Measurements from ENCODE around the gene ABHD17A. TPM values are rescaled to one million over a fixed set of nuclear protein-coding genes. Genes with fewer than 3 reads are reported as not detected.
A peak's percentile ranks its signal among the peaks of the same experiment; 100 is the strongest.

The ABHD17A gene
- total RNA-seq, 1 donor from 2014 or later: 20.2 TPM

- Mint-ChIP-seq H3K9me3 (no peaks in the 10 kb centered on the region), H3K4me3 (no peak overlapping the region), H3K36me3 (peaks cover 4% of the 10 kb centered on the region), H3K27ac (no peak overlapping the region), H3K4me1 (peaks cover 27% of the 10 kb centered on the region), H3K27me3 (ENCODE audit: insufficient read depth, low read depth) (peaks cover 6% of the 10 kb centered on the region)
- no peak overlapping the region for H3K4me2 ChIP-seq
- no peak overlapping the region for H3K27ac ChIP-seq
- H3K4me1 ChIP-seq: peaks cover 13% of the 10 kb centered on the region
- TF ChIP-seq EZH2 (IDR thresholded peaks at IDR 0.05): no peak
- TF ChIP-seq CTCF (IDR thresholded peaks at IDR 0.05): no peak
- no peak for TF ChIP-seq EZH2phosphoT487 (IDR thresholded peaks at IDR 0.05)
- peaks cover 62% of the 10 kb centered on the region for H4K20me1 ChIP-seq (ENCODE audit: low read depth)
- no peaks in the 10 kb centered on the region for H3K9me3 ChIP-seq (ENCODE audit: low read depth)
- no peak overlapping the region for H3K9ac ChIP-seq
- H3K27me3 ChIP-seq: no peaks in the 10 kb centered on the region
- peaks cover 23% of the 10 kb centered on the region for H3F3A ChIP-seq (ENCODE audit: low read depth)
- H2AFZ ChIP-seq (replicated peaks): no peak overlapping the region
- peaks cover 72% of the 10 kb centered on the region for H3K79me2 ChIP-seq (ENCODE audit: low read depth)
- no peak overlapping the region for H3K4me3 ChIP-seq
- no peaks in the 10 kb centered on the region for H3K36me3 ChIP-seq
- no peak for DNase-seq (ENCODE audit: low spot score)
These were observed 22.5 kb upstream of the ABHD17A start for GRCh38 chr19:1907563-1908363.

- peaks cover 6% of the 10 kb centered on the region for H3K27me3 Mint-ChIP-seq (ENCODE audit: insufficient read depth, low read depth)
These were observed 21.8 kb upstream of the ABHD17A start for GRCh38 chr19:1906985-1907562.

GRCh38 chr19:1905863-1906375, 20.6 kb upstream of the ABHD17A start:
- no peak for DNase-seq (ENCODE audit: low spot score)
- Histone ChIP-seq H4K20me1 (ENCODE audit: low read depth) (peaks cover 49% of the 10 kb centered on the region), H3K4me1 (peaks cover 13% of the 10 kb centered on the region), H3K36me3 (no peaks in the 10 kb centered on the region), H3K4me3 (peak overlapping the region; percentile 65), H3K9me3 (ENCODE audit: low read depth) (no peaks in the 10 kb centered on the region), H3K4me2 (peak overlapping the region; percentile 76), H3F3A (ENCODE audit: low read depth) (peaks cover 23% of the 10 kb centered on the region), H3K27ac (no peak overlapping the region), H3K27me3 (no peaks in the 10 kb centered on the region), H3K79me2 (ENCODE audit: low read depth) (peaks cover 54% of the 10 kb centered on the region), H3K9ac (peak overlapping the region; percentile 25), H2AFZ (replicated peaks) (no peak overlapping the region)
- no peaks in the 10 kb centered on the region for H3K9me3 Mint-ChIP-seq
- peak overlapping the region; percentile 82 for H3K27ac Mint-ChIP-seq
- peaks cover 4% of the 10 kb centered on the region for H3K36me3 Mint-ChIP-seq
- peak overlapping the region; percentile 92 for H3K4me3 Mint-ChIP-seq
- H3K4me1 Mint-ChIP-seq: peaks cover 27% of the 10 kb centered on the region
- H3K27me3 Mint-ChIP-seq (ENCODE audit: insufficient read depth, low read depth): peaks cover 6% of the 10 kb centered on the region
- TF ChIP-seq EZH2 (IDR thresholded peaks at IDR 0.05) (no peak), EZH2phosphoT487 (IDR thresholded peaks at IDR 0.05) (no peak)

More at GRCh38 chr19:1906985-1907562, 21.8 kb upstream of the ABHD17A start:
- no peak for TF ChIP-seq EZH2 (IDR thresholded peaks at IDR 0.05)
- no peak for TF ChIP-seq CTCF (IDR thresholded peaks at IDR 0.05)
- TF ChIP-seq EZH2phosphoT487 (IDR thresholded peaks at IDR 0.05): no peak
- Histone ChIP-seq H3K4me2 (no peak overlapping the region), H3K27me3 (no peaks in the 10 kb centered on the region), H3K27ac (no peak overlapping the region), H3K9ac (no peak overlapping the region), H3K36me3 (no peaks in the 10 kb centered on the region), H2AFZ (replicated peaks) (no peak overlapping the region), H3F3A (ENCODE audit: low read depth) (peaks cover 23% of the 10 kb centered on the region), H3K79me2 (ENCODE audit: low read depth) (peaks cover 65% of the 10 kb centered on the region), H3K4me1 (peaks cover 13% of the 10 kb centered on the region), H3K9me3 (ENCODE audit: low read depth) (no peaks in the 10 kb centered on the region), H4K20me1 (ENCODE audit: low read depth) (peaks cover 61% of the 10 kb centered on the region), H3K4me3 (no peak overlapping the region)
- peak overlapping the region; percentile 63 for H3K4me3 Mint-ChIP-seq
- no peaks in the 10 kb centered on the region for H3K9me3 Mint-ChIP-seq
- no peak for DNase-seq (ENCODE audit: low spot score)
- H3K27ac Mint-ChIP-seq: peak overlapping the region; percentile 63
- peaks cover 27% of the 10 kb centered on the region for H3K4me1 Mint-ChIP-seq
- peaks cover 4% of the 10 kb centered on the region for H3K36me3 Mint-ChIP-seq

All from neural progenitor cell (in vitro differentiated cells).